Vagina (tissue), 2 donors: ENCODE results near the gene SPATA33.

Experiments
- CTCF ChIP-seq, 3 experiments: fragments of 450-650 bp in 2 of 3; fragments of 200-600 bp in 1 of 3; sonication (generic) in 1 of 3; IDR thresholded peaks; one replicate each; pipeline ENCODE4 v1.5.1; 2017 to 2019; ENCODE audit warnings: antibody characterized with exemption in 3 of 3, mild to moderate bottlenecking in 2 of 3, moderate library complexity in 2 of 3
- POLR2A ChIP-seq, 2 donors: fragments of 450-650 bp; IDR thresholded peaks; one replicate each; pipeline ENCODE4 v1.6.1; 2017; ENCODE audit warnings: antibody characterized with exemption in 2 of 2, mild to moderate bottlenecking in 2 of 2, moderate library complexity in 2 of 2

GRCh38 chr16:89619840-89620239, 37.8 kb upstream of the SPATA33 start:
- TF ChIP-seq CTCF (IDR thresholded peaks at IDR 0.05), result no peak
- no peak for TF ChIP-seq POLR2A (IDR thresholded peaks at IDR 0.05)
